A673 (cell line): ENCODE measurements around the gene DUSP5.

Experiments used
- CTCF ChIP-seq: fragments of 300-800, 200-600 bp; sonication (generic); conservative IDR thresholded peaks from 2 replicates; pipeline ENCODE4 v1.5.1; 2017; ENCODE audit warnings: low read depth, mild to moderate bottlenecking, antibody characterized with exemption, low read length, moderate library complexity, mixed read lengths
- EZH2 ChIP-seq: fragments of 200-600 bp; sonication (generic); IDR thresholded peaks from 2 replicates; pipeline ENCODE4 v1.6.1; 2017; ENCODE audit warnings: borderline replicate concordance, low read depth, mild to moderate bottlenecking, mixed read lengths, antibody characterized with exemption, low read length; ENCODE audit not compliant: poor library complexity, severe bottlenecking

GRCh38 chr10:110512461-110513187 lies 14.9 kb downstream of the DUSP5 start:
- no peak for TF ChIP-seq CTCF
- TF ChIP-seq EZH2: no peak
